HG03097 (cell line): ENCODE measurements around the gene SNRPD3.
"Not testable (repeated sequence)": the region's sequence is repeated elsewhere in the genome, so short reads cannot be mapped to it uniquely, and the experiment has no call there.

Experiments
- ATAC-seq: cut with Tn5 transposase; IDR thresholded peaks from one replicate; pipeline ENCODE4 v1.9.1; 2021; ENCODE audit not compliant: unreplicated experiment, low FRiP score

The SNRPD3 gene

DNA sequence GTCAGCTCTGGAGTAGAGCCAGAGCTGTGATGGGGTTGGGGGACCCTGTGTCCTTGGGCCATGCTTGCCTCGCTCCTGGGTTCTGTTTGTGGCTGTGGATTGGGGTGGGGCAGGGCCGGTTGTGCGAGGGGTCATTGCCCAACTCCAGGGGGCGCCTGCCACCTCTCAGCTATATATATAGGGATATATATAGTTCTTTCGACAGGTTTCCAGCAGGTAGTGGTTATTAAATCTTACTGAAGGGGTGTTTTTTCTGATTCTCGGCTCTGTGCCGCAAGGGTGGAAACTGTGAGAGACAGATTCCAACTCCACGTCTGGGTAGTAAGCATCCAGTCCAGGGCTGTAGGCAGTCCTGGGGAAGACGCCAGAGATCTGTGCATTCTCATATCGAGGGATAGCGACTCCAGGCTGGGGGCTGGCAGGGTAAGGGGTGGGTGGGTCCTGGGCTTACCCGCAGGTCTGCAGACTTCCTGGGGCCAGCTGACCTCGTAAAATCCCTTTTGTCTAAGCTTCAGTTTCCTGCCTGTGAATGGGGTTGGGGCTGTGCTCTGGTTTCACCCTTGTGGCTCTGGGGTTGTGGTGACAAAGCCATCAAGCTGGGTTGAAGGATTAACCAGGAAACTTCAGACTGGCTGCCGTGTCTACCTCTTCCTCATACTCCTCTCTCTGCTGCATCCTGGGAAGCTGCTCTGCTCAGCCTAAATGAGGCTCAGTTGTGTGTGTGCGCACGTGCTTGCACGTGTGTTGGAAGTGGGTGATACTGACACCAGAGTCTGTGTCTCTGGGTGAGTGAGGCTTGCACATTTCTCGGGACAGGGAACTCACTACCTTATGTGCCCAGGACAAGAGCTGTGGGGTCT is 48.2 kb downstream of the SNRPD3 start:
- ATAC-seq = not testable (repeated sequence)

DNA sequence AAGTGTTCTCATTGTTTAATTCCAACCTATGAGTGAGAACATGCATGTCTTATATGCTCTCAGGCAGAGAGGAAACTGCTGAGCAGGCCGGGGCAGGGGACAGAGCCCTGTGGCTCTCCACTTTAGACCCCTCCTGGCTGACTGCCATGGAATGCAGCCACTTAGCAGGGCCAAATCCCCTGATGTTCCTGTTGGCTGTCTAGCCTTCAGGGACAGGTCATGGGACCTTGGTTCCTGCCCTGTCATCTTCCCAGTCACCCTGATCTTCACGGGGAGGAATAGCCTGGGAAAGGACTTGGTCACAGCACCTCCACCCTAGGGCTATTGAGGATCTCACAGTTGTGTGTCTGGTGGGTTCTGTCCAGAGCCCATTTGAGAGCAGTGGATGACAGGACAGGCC is 50.5 kb downstream of the SNRPD3 start:
- ATAC-seq = not testable (repeated sequence)

DNA sequence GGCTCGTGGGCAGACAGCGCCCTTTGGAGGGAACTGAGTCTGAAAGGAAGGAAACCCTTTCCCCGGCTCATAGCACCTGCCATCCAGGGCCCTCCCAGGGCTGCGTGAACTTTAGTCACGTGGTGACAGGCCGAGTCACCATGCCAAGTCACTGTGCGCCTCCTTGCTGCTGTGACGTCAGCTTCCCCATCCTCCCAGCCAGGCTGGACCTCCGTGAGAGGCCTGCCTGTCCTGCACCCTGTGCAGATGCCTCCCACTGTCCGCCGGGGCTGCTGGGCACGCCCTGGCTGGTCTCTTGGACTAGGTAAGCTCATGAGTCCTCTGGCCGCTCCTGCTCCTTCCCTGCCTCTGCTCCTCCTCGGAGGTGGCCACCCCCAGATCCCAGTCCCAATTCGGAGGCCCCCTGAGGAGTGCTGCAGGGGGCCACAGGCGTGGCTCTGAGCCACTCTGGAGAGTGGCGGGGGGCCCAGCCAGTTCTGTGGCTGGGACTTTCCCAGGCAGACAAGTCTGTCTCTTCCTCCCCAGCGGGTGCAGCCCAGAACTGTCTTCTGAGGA is 51.7 kb downstream of the SNRPD3 start:
- not testable (repeated sequence) for ATAC-seq

DNA sequence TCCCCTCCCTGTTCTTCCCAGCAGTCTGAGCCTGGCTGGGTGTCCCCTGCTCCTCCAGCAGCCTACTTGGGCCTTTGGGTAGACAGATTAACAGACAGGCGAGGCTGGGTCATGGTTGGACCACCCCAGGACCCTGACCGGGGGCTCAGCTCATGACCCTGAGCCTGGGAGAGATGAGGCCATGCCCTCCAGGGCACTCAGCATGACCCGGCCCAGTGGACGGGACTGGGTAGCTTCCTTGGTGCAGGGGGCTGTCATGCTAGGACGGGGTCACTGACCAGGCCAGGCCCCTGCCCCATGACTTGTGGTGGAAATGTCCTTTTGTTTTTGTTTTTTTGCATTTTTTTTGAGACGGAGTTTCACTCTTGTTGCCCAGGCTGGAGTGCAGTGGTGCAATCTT is 52.5 kb downstream of the SNRPD3 start:
- not testable (repeated sequence) for ATAC-seq

DNA sequence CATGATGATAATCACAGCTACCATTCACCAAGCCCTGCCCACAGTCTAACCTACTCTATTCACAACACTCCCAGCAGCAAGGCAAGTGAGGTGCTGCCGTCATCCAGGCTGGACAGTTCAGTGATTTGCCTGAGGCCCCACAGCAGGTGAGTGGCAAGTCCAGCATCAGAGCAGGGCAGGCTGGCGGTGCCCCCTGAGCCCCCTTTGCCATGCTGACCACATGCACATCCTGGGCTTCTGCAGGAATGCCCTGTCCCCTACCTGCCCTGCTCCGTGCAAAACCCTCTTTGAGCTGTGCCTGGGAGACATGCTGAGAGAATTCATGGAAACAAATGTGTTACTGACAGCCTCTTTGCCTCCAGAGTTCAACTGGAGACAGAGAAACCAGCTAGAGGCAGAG is 54.1 kb downstream of the SNRPD3 start:
- not testable (repeated sequence) for ATAC-seq

DNA sequence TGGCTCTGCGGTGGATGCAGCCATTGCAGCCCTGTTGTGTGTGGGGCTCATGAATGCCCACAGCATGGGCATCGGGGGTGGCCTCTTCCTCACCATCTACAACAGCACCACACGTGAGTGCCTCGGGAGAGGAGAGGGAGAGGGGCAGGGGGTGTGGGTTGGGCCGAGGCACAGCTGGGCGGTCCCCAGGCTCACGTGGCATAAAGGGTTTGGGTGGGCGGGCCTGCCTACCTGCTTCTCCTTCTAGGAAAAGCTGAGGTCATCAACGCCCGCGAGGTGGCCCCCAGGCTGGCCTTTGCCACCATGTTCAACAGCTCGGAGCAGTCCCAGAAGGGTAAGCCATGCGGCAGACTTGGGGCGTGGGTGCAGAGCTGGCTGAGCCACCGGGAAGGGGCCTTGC is 59.0 kb downstream of the SNRPD3 start:
- not testable (repeated sequence) for ATAC-seq

DNA sequence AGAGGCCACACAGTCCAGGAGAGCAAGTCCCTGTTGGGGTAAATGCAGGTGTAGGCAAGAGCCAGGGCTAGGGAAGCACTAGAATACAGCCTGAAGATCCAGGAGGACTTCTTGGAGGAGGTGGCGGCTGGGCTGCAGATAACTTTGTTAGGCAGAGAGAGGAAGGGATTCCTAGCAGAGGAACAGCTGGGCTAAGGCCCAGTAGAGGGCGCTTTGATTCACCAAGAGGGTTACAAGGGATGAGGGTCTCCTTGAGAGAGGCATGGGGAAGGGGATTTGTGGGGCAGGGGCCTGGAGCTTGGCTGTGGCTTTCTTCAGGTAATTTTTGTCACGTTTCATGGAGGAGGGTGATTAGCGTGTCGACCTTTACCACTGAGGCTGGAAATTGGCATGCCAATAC is 65.4 kb downstream of the SNRPD3 start:
- ATAC-seq = not testable (repeated sequence)

DNA sequence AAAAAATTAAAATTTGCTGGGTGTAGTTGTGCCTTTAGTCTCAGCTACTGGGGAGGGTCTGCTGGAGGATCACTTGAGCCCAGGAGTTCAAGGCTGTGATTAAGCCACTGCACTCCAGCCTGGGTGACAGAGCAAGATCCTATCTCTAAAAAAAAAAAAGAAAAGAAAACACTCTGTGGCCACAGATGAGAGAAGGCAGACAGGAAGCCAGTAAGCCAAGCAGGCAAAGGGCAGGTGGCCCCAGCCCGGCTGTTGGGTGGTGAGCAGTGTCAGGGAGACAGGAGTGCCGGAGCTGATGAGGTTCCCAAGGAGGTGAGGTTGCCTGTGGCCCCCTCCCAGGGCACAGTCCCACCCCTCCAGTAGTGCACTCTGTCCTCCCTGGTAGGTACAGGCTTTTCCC is 66.8 kb downstream of the SNRPD3 start:
- ATAC-seq = not testable (repeated sequence)
